Effector memory CD8-positive, alpha-beta T cell (primary cell): ENCODE data around the gene MYO9B.

Experiments
- ATAC-seq: fragments of 150-1000 bp; cut with Tn5 transposase; replicated peaks from 2 replicates; pipeline ENCODE4 v1.10.0; 2021; ENCODE audit warnings: mild to moderate bottlenecking, moderate library complexity
- DNase-seq, 3 experiments: peaks; one replicate each; pipeline ENCODE4 v3.0.0; 2021
- H3K27ac Mint-ChIP-seq, 2 donors: one replicate each; pipeline ENCODE4 v1.8.0; 2022; ENCODE audit warnings: mild to moderate bottlenecking in 2 of 2, mixed read lengths in 2 of 2, moderate library complexity in 2 of 2
- H3K27me3 Mint-ChIP-seq, 2 donors: one replicate each; pipeline ENCODE4 v1.8.0; 2022; ENCODE audit warnings: mixed read lengths in 2 of 2
- H3K36me3 Mint-ChIP-seq: one replicate; pipeline ENCODE4 v1.8.0; 2022; ENCODE audit warnings: mild to moderate bottlenecking, moderate library complexity, mixed read lengths; ENCODE audit not compliant: insufficient read depth
- H3K4me1 Mint-ChIP-seq, 2 donors: one replicate each; pipeline ENCODE4 v1.8.0; 2022; ENCODE audit warnings: low read depth in 2 of 2, mixed read lengths in 2 of 2
- H3K4me3 Mint-ChIP-seq, 2 donors: one replicate each; pipeline ENCODE4 v1.8.0; 2022; ENCODE audit warnings: mild to moderate bottlenecking in 2 of 2, mixed read lengths in 2 of 2, moderate library complexity in 2 of 2
- H3K9me3 Mint-ChIP-seq, 2 donors: one replicate each; pipeline ENCODE4 v1.8.0; 2022; ENCODE audit warnings: mixed read lengths in 2 of 2

Gene MYO9B

GRCh38 chr19:17240062-17240752 lies 164.6 kb downstream of the MYO9B start:
- ATAC-seq (no peak), DNase-seq (no peak)
- Mint-ChIP-seq H3K36me3 (no peaks in the 10 kb centered on the region), H3K27ac (no peak overlapping the region), H3K4me1 (peaks cover 0 to 2% of the 10 kb centered on the region in 2 donors), H3K27me3 (no peaks in the 10 kb centered on the region), H3K9me3 (no peaks in the 10 kb centered on the region), H3K4me3 (no peak overlapping the region)

DNA sequence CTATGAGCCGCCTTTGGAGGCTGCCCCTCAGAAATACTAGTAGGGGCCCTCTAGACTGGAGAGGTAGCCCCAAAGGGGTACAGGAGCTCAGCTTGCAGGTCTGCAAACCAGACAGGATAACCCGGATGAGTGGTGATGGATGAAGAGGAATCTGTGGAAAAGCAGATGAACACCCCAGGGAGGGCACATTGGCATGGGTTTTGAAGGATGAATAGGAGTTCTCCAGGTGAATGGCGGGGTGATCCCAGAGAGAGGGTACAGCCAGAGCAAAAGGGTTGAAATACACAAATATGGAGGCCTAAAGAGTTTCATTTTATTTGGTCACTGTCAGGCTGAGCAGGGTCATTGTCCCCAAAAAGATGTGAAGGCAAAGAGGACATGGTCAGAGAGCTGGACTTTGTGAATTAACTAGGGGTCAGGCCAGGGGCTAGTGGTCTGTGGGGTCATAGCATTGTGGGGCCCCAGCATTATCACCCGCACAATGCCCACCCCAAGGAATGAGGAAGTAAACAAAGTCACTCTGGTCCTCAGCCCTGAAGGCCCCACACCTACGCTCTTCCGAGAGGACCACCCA lies 165.3 kb downstream of the MYO9B start:
- DNase-seq (no peak), ATAC-seq (no peak)
- Mint-ChIP-seq H3K36me3 (no peaks in the 10 kb centered on the region), H3K27ac (no peak overlapping the region), H3K4me1 (peaks cover 0 to 2% of the 10 kb centered on the region in 2 donors), H3K27me3 (no peaks in the 10 kb centered on the region), H3K9me3 (no peaks in the 10 kb centered on the region), H3K4me3 (no peak overlapping the region)

- DNase-seq (no peak), ATAC-seq (no peak)
- no peak overlapping the region for H3K4me3 Mint-ChIP-seq
- peaks cover 12 to 13% of the 10 kb centered on the region in 2 donors for H3K4me1 Mint-ChIP-seq
- no peaks in the 10 kb centered on the region for H3K9me3 Mint-ChIP-seq
- H3K27me3 Mint-ChIP-seq = peaks cover 0 to 8% of the 10 kb centered on the region in 2 donors
- H3K27ac Mint-ChIP-seq = peak overlapping the region in 1 of 2 donors; percentile 2
- H3K36me3 Mint-ChIP-seq = peaks cover 11% of the 10 kb centered on the region
Observed at GRCh38 chr19:17242431-17243208, 167.0 kb downstream of the MYO9B start.

DNA sequence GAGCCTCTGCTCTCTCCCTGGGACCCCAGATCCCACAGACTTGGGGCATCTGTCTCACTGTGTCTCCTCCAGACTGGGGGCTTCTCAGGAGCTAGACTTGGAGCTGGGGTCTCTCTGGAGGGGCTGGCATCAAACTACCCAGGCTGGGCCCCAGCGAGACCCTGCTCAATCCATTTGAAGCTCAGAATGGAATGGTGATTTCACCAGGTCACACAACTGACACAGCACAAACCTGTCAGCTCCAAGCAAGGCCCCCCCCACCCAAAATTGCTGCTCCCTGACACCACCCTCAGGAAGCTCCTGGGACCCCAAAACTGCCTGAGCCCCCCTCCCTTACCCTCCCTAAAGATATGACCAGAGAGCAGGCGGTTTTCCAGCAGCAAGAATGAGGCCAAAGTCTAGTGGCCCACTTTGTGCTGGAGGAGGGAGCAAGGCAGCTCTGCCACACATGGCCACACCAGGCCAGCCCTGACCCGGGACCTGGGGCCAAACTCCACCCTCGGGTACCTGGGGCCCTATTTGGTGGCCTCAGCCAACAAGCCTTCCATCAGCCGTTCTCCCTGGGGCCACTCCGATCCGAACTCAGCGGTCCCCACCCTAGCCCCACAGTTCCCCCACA lies 167.7 kb downstream of the MYO9B start:
- Mint-ChIP-seq H3K9me3 (no peaks in the 10 kb centered on the region), H3K4me1 (peaks cover 12 to 13% of the 10 kb centered on the region in 2 donors), H3K27me3 (peaks cover 0 to 8% of the 10 kb centered on the region in 2 donors), H3K36me3 (peaks cover 11% of the 10 kb centered on the region), H3K4me3 (peak overlapping the region in 1 of 2 donors; percentile 66), H3K27ac (peak overlapping the region in 1 of 2 donors; percentile 26)
- DNase-seq (no peak), ATAC-seq (no peak)

- ATAC-seq (no peak), DNase-seq (no peak)
- no peaks in the 10 kb centered on the region for H3K9me3 Mint-ChIP-seq
- H3K36me3 Mint-ChIP-seq = peaks cover 11% of the 10 kb centered on the region
- H3K4me3 Mint-ChIP-seq = peak overlapping the region; percentile 58 to 66
- peaks cover 12 to 13% of the 10 kb centered on the region in 2 donors for H3K4me1 Mint-ChIP-seq
- peak overlapping the region in 1 of 2 donors; percentile 26 for H3K27ac Mint-ChIP-seq
- H3K27me3 Mint-ChIP-seq = peaks cover 0 to 8% of the 10 kb centered on the region in 2 donors
Observed at GRCh38 chr19:17243830-17244617, 168.4 kb downstream of the MYO9B start.

GRCh38 chr19:17244618-17245534 lies 169.3 kb downstream of the MYO9B start:
- H3K27ac Mint-ChIP-seq = no peak overlapping the region
- H3K36me3 Mint-ChIP-seq = peaks cover 11% of the 10 kb centered on the region
- peak overlapping the region; percentile 58 to 66 for H3K4me3 Mint-ChIP-seq
- peaks cover 0 to 8% of the 10 kb centered on the region in 2 donors for H3K27me3 Mint-ChIP-seq
- H3K4me1 Mint-ChIP-seq = peaks cover 12 to 13% of the 10 kb centered on the region in 2 donors
- DNase-seq (no peak), ATAC-seq (peak; percentile 7)
- no peaks in the 10 kb centered on the region for H3K9me3 Mint-ChIP-seq

- no peaks in the 10 kb centered on the region for H3K9me3 Mint-ChIP-seq
- peaks cover 11% of the 10 kb centered on the region for H3K36me3 Mint-ChIP-seq
- ATAC-seq = no peak
- DNase-seq = no peak
- peaks cover 12 to 13% of the 10 kb centered on the region in 2 donors for H3K4me1 Mint-ChIP-seq
- peaks cover 0 to 8% of the 10 kb centered on the region in 2 donors for H3K27me3 Mint-ChIP-seq
- peak within 1 kb of the TSS; percentile 90 to 91 for H3K4me3 Mint-ChIP-seq
- peak within 1 kb of the TSS; percentile 65 to 81 for H3K27ac Mint-ChIP-seq
Observed at GRCh38 chr19:17245535-17245984, 170.0 kb downstream of the MYO9B start, which contains the start of gene NR2F6. NR2F6 (minus strand) TSS chr19:17245919; CDS start chr19:17245220, 699 bp downstream.

GRCh38 chr19:17246681-17247425 lies 171.3 kb downstream of the MYO9B start:
- H3K27ac Mint-ChIP-seq = peak overlapping the region in 1 of 2 donors; percentile 65
- H3K4me1 Mint-ChIP-seq = peaks cover 10 to 12% of the 10 kb centered on the region in 2 donors
- H3K27me3 Mint-ChIP-seq = peaks cover 0 to 8% of the 10 kb centered on the region in 2 donors
- peak overlapping the region; percentile 90 to 91 for H3K4me3 Mint-ChIP-seq
- DNase-seq (no peak), ATAC-seq (no peak)
- no peaks in the 10 kb centered on the region for H3K9me3 Mint-ChIP-seq
- peaks cover 11% of the 10 kb centered on the region for H3K36me3 Mint-ChIP-seq

GRCh38 chr19:17248011-17248776 lies 172.6 kb downstream of the MYO9B start:
- Mint-ChIP-seq H3K9me3 (no peaks in the 10 kb centered on the region), H3K4me3 (no peak overlapping the region), H3K27ac (peak overlapping the region in 1 of 2 donors; percentile 4), H3K27me3 (peaks cover 0 to 8% of the 10 kb centered on the region in 2 donors), H3K36me3 (peaks cover 13% of the 10 kb centered on the region), H3K4me1 (peaks cover 10 to 12% of the 10 kb centered on the region in 2 donors)
- no peak for ATAC-seq
- DNase-seq = no peak

GRCh38 chr19:17249887-17250548 lies 174.4 kb downstream of the MYO9B start:
- Mint-ChIP-seq H3K36me3 (peaks cover 13% of the 10 kb centered on the region), H3K27me3 (peaks cover 0 to 8% of the 10 kb centered on the region in 2 donors), H3K4me1 (peaks cover 10 to 12% of the 10 kb centered on the region in 2 donors), H3K4me3 (no peak overlapping the region), H3K9me3 (no peaks in the 10 kb centered on the region), H3K27ac (no peak overlapping the region)
- DNase-seq (no peak), ATAC-seq (no peak)
